SK-N-SH (cell line): ENCODE measurements around the gene TMEM51. TPM values are rescaled to one million over a fixed set of nuclear protein-coding genes. Genes with fewer than 3 reads are reported as not detected.

Experiments used
- CTCF ChIA-PET: fragments of 300-600, 350-600 bp; formaldehyde crosslinking; extraction: SDS; loops from one replicate; lab custom pipeline; 2021; lab: Yijun Ruan, JAX
- POLR2A ChIA-PET: fragments of 350-600 bp; sonication (Branson Sonifier 250); formaldehyde crosslinking; extraction: SDS; loops from one replicate; lab custom pipeline; 2020; ENCODE audit warnings: antibody characterized with exemption, inconsistent platforms; lab: Yijun Ruan, JAX
- DNase-seq: peaks from one replicate; pipeline ENCODE4 v3.0.0; 2012
- H2AFZ ChIP-seq: fragments of 200-600 bp; sonication (generic); 2 replicates; pipeline ENCODE4 v1.8.1; 2016; ENCODE audit warnings: antibody characterized with exemption, mild to moderate bottlenecking, low read depth
- H3F3A ChIP-seq: fragments of 200-600 bp; sonication (generic); replicated peaks from 2 replicates; pipeline ENCODE3; 2016; ENCODE audit warnings: antibody characterized with exemption, mild to moderate bottlenecking; ENCODE audit not compliant: insufficient read depth
- H3K27ac ChIP-seq, 2 experiments: fragments of 200-500 bp in 1 of 2; fragments of 200-600 bp in 1 of 2; sonication (Bioruptor generic) in 1 of 2; sonication (generic), shearing (Covaris generic) in 1 of 2; 2 replicates each; pipeline versions ENCODE4 v1.5.1 to v1.6.1; 2014 to 2016; ENCODE audit warnings: low read depth in 2 of 2, inconsistent platforms in 1 of 2, low read length in 1 of 2, mild to moderate bottlenecking in 1 of 2, mixed read lengths in 1 of 2
- H3K27me3 ChIP-seq: fragments of 200-600 bp; sonication (generic), shearing (Covaris generic); 2 replicates; pipeline ENCODE4 v1.6.1; 2016; ENCODE audit warnings: mixed run types; ENCODE audit not compliant: insufficient read depth
- H3K36me3 ChIP-seq, 2 experiments: fragments of 200-500 bp in 1 of 2; fragments of 200-600 bp in 1 of 2; sonication (Bioruptor generic) in 1 of 2; sonication (generic) in 1 of 2; replicated peaks in 1 of 2; 2 replicates each; pipeline versions ENCODE3 to v1.5.1; 2014 to 2016; ENCODE audit warnings: low read length in 1 of 2, mild to moderate bottlenecking in 1 of 2; ENCODE audit not compliant: insufficient read depth in 2 of 2, control insufficient read depth in 1 of 2
- H3K4me1 ChIP-seq, 2 experiments: fragments of 200-500 bp in 1 of 2; fragments of 200-600 bp in 1 of 2; sonication (Bioruptor generic) in 1 of 2; sonication (generic), shearing (Covaris generic) in 1 of 2; 2 replicates each; pipeline versions ENCODE4 v1.5.1 to v1.6.1; 2014 to 2016; ENCODE audit warnings: low read depth in 1 of 2, low read length in 1 of 2, mixed run types in 1 of 2; ENCODE audit not compliant: insufficient read depth in 2 of 2, control insufficient read depth in 1 of 2
- H3K4me2 ChIP-seq: fragments of 200-600 bp; sonication (generic), shearing (Covaris generic); 2 replicates; pipeline ENCODE4 v1.6.1; 2017; ENCODE audit warnings: mixed run types
- H3K4me3 ChIP-seq, 2 experiments: fragments of 200-500 bp in 1 of 2; fragments of 200-600 bp in 1 of 2; sonication (Bioruptor generic) in 1 of 2; sonication (generic), shearing (Covaris generic) in 1 of 2; 2 replicates each; pipeline versions ENCODE4 v1.5.1 to v1.8.1; 2014 to 2016; ENCODE audit warnings: low read depth in 2 of 2, inconsistent platforms in 1 of 2, low read length in 1 of 2, mild to moderate bottlenecking in 1 of 2, mixed read lengths in 1 of 2, moderate library complexity in 1 of 2
- H3K79me2 ChIP-seq: fragments of 200-600 bp; sonication (generic); 2 replicates; pipeline ENCODE4 v1.8.1; 2017; ENCODE audit warnings: mild to moderate bottlenecking; ENCODE audit not compliant: insufficient read depth
- H3K9ac ChIP-seq: fragments of 200-600 bp; sonication (generic); 2 replicates; pipeline ENCODE4 v1.6.1; 2017; ENCODE audit warnings: mixed run types
- H3K9me2 ChIP-seq: fragments of 200-600 bp; sonication (generic); 2 replicates; pipeline ENCODE4 v1.6.1; 2017; ENCODE audit warnings: mixed run types
- H3K9me3 ChIP-seq: fragments of 200-600 bp; sonication (generic); 2 replicates; pipeline ENCODE4 v1.6.1; 2017; ENCODE audit warnings: mixed run types, mild to moderate bottlenecking, moderate library complexity
- H4K20me1 ChIP-seq: fragments of 200-600 bp; sonication (generic); 2 replicates; pipeline ENCODE4 v1.6.1; 2017; ENCODE audit warnings: mild to moderate bottlenecking, mixed run types; ENCODE audit not compliant: insufficient read depth
- CHD2 ChIP-seq: fragments of 150-350 bp; IDR thresholded peaks from 2 replicates; pipeline ENCODE4 v1.6.1; 2018; ENCODE audit warnings: low read length; ENCODE audit not compliant: partially characterized antibody
- EZH2phosphoT487 ChIP-seq: fragments of 200-600 bp; sonication (generic); IDR thresholded peaks from 2 replicates; pipeline ENCODE4 v1.6.1; 2017; ENCODE audit warnings: low read depth, mixed run types, mild to moderate bottlenecking, antibody characterized with exemption, moderate library complexity, borderline replicate concordance
- FOSL2 ChIP-seq: IDR thresholded peaks from 2 replicates; pipeline ENCODE4 v1.4.0; 2012; ENCODE audit warnings: low read depth, mild to moderate bottlenecking, moderate library complexity, borderline replicate concordance
- FOXM1 ChIP-seq: IDR thresholded peaks from 2 replicates; pipeline ENCODE4 v1.4.0; 2012; ENCODE audit warnings: low read depth, mild to moderate bottlenecking
- GABPA ChIP-seq: IDR thresholded peaks from 2 replicates; pipeline ENCODE4 v1.4.0; 2012; ENCODE audit warnings: low read depth, mild to moderate bottlenecking
- GATA2 ChIP-seq: sonication (generic); formaldehyde crosslinking; IDR thresholded peaks from 2 replicates; pipeline ENCODE4 v1.5.0; 2020; ENCODE audit warnings: mild to moderate bottlenecking, missing genetic modification reagents
- MAX ChIP-seq: IDR thresholded peaks from 2 replicates; pipeline ENCODE4 v1.4.0; 2012; ENCODE audit warnings: low read depth
- NFIC ChIP-seq: IDR thresholded peaks from 2 replicates; pipeline ENCODE4 v1.4.0; 2012; ENCODE audit warnings: borderline replicate concordance
- NRF1 ChIP-seq: IDR thresholded peaks from 2 replicates; pipeline ENCODE4 v1.6.1; 2012; ENCODE audit warnings: low read depth, mild to moderate bottlenecking, low read length
- PBX3 ChIP-seq: IDR thresholded peaks from 2 replicates; pipeline ENCODE4; 2012
- POLR2AphosphoS5 ChIP-seq: IDR thresholded peaks from 2 replicates; pipeline ENCODE4 v1.6.1; 2012; ENCODE audit warnings: low read depth, low read length
- RXRA ChIP-seq: IDR thresholded peaks from 2 replicates; pipeline ENCODE4 v1.4.0; 2012; ENCODE audit warnings: low read depth, mild to moderate bottlenecking, borderline replicate concordance
- SIN3A ChIP-seq: IDR thresholded peaks from 2 replicates; pipeline ENCODE4 v1.6.1; 2012; ENCODE audit warnings: low read depth, mild to moderate bottlenecking, low read length, moderate library complexity, borderline replicate concordance
- SMC3 ChIP-seq: IDR thresholded peaks from 2 replicates; pipeline ENCODE4 v1.6.1; 2012; ENCODE audit warnings: low read depth, low read length, improper control_type of control experiment
- TCF12 ChIP-seq: IDR thresholded peaks from 2 replicates; pipeline ENCODE4 v1.4.0; 2012
- TEAD4 ChIP-seq: IDR thresholded peaks from 2 replicates; pipeline ENCODE4 v1.4.0; 2012; ENCODE audit warnings: mild to moderate bottlenecking, borderline replicate concordance; ENCODE audit not compliant: insufficient read depth
- USF2 ChIP-seq: fragments of 150-350 bp; IDR thresholded peaks from 2 replicates; pipeline ENCODE4 v1.6.1; 2017; ENCODE audit warnings: antibody characterized with exemption, low read length, low read depth, borderline replicate concordance
- YY1 ChIP-seq: IDR thresholded peaks from 2 replicates; pipeline ENCODE4 v1.4.0; 2012; ENCODE audit warnings: low read depth, mild to moderate bottlenecking
- WGBS: methylation state at CpG from one replicate; pipeline ENCODE4 v1.1.6; 2017; ENCODE audit warnings: low lambda C conversion rate; 5-methylcytosine and 5-hydroxymethylcytosine counted together
- polyA plus RNA-seq, 3 experiments: library from polyadenylated mRNA; depleted of rRNA; stranded (reverse); fragments of >200 nt; gene quantifications; 2 replicates each; pipeline ENCODE4 v1.2.3, GENCODE V29; 2012
- TF ChIP-seq, protein P1 (sequence below): IDR thresholded peaks from 2 replicates; pipeline ENCODE4 v1.6.1; 2012; ENCODE audit warnings: mild to moderate bottlenecking, low read depth, low read length, moderate library complexity

Gene TMEM51
- polyA plus RNA-seq, 1 of the 3 experiments (the other 2 are of a cell fraction) = 25.6 TPM

- Histone ChIP-seq H3K4me1 (peaks cover 17 to 56% of the 10 kb centered on the region in 2 experiments), H3K27ac (no peak overlapping the region; a peak in 1 of 4 replicates), H3K4me3 (no peak overlapping the region)
- TF ChIP-seq NRF1 (no peak), CHD2 (no peak), FOXM1 (no peak), SMC3 (no peak), USF2 (no peak)
- TF ChIP-seq, all 33 proteins: peak for 0
- Histone ChIP-seq H3K27me3 (no peaks in the 10 kb centered on the region), H3K36me3 (no peaks in the 10 kb centered on the region), H3F3A (peaks cover 5% of the 10 kb centered on the region), H3K79me2 (no peaks in the 10 kb centered on the region), H2AFZ (no peak overlapping the region), H3K9me3 (no peaks in the 10 kb centered on the region), H3K4me2 (no peak overlapping the region), H3K9ac (no peak overlapping the region), H3K9me2 (no peaks in the 10 kb centered on the region), H4K20me1 (peaks cover 5% of the 10 kb centered on the region; the same call in 1 of the 2 replicates)
- WGBS = 100% methylated on average over 7 of the region's 7 CpGs
- ChIA-PET CTCF (interaction anchor here (0.9 to 5.0 kb wide), 7 partner anchors 16 to 99 kb away, joined by 3 to 37 read pairs (median 4); partner anchors contain the start of gene TMEM51), POLR2A (no interaction called here)
- DNase-seq = no peak
Observed at GRCh38 chr1:15204931-15205330, 51.4 kb downstream of the TMEM51 start.

- no peak overlapping the region; a peak in 1 of 4 replicates for H3K27ac ChIP-seq
- H3K27me3 ChIP-seq = no peaks in the 10 kb centered on the region
- no peak overlapping the region for H2AFZ ChIP-seq
- H3K36me3 ChIP-seq = no peaks in the 10 kb centered on the region
- no peak for DNase-seq
- no peaks in the 10 kb centered on the region for H3F3A ChIP-seq
- peaks cover 10 to 48% of the 10 kb centered on the region in 2 experiments; a peak in 2 of 4 replicates for H3K4me1 ChIP-seq
- no peaks in the 10 kb centered on the region for H3K9me2 ChIP-seq
- ChIA-PET POLR2A (interaction anchor here (0.6 kb wide), 1 partner anchor 54 kb away, joined by 8 read pairs; no protein-coding TSS in a partner anchor), CTCF (interaction anchor here (0.9 to 5.0 kb wide), 7 partner anchors 15 to 98 kb away, joined by 3 to 37 read pairs (median 4); partner anchors contain the start of gene TMEM51)
- H3K4me2 ChIP-seq = no peak overlapping the region
- no peaks in the 10 kb centered on the region for H3K9me3 ChIP-seq
- H3K4me3 ChIP-seq = no peak overlapping the region
- no peak overlapping the region for H3K9ac ChIP-seq
- 91% methylated on average over 12 of the region's 12 CpGs for WGBS
- H4K20me1 ChIP-seq = 0 out of 2 replicates have a peak, but pooled peaks cover 5% of the 10 kb centered on the region
- H3K79me2 ChIP-seq = no peaks in the 10 kb centered on the region
- TF ChIP-seq YY1 (no peak), SIN3A (no peak), TCF12 (no peak), GABPA (no peak), MAX (no peak), USF2 (no peak), NFIC (no peak), TEAD4 (no peak), EZH2phosphoT487 (no peak), GATA2 (CRISPR knock-in tag) (no peak), NRF1 (no peak), POLR2AphosphoS5 (no peak), FOSL2 (no peak), PBX3 (no peak), RXRA (no peak)
- TF ChIP-seq, protein P1, sequence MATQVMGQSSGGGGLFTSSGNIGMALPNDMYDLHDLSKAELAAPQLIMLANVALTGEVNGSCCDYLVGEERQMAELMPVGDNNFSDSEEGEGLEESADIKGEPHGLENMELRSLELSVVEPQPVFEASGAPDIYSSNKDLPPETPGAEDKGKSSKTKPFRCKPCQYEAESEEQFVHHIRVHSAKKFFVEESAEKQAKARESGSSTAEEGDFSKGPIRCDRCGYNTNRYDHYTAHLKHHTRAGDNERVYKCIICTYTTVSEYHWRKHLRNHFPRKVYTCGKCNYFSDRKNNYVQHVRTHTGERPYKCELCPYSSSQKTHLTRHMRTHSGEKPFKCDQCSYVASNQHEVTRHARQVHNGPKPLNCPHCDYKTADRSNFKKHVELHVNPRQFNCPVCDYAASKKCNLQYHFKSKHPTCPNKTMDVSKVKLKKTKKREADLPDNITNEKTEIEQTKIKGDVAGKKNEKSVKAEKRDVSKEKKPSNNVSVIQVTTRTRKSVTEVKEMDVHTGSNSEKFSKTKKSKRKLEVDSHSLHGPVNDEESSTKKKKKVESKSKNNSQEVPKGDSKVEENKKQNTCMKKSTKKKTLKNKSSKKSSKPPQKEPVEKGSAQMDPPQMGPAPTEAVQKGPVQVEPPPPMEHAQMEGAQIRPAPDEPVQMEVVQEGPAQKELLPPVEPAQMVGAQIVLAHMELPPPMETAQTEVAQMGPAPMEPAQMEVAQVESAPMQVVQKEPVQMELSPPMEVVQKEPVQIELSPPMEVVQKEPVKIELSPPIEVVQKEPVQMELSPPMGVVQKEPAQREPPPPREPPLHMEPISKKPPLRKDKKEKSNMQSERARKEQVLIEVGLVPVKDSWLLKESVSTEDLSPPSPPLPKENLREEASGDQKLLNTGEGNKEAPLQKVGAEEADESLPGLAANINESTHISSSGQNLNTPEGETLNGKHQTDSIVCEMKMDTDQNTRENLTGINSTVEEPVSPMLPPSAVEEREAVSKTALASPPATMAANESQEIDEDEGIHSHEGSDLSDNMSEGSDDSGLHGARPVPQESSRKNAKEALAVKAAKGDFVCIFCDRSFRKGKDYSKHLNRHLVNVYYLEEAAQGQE = no peak
Observed at GRCh38 chr1:15205586-15206346, 52.2 kb downstream of the TMEM51 start.
